ENCODE data around the gene GREB1. TPM values are rescaled to one million over a fixed set of nuclear protein-coding genes. Genes with fewer than 3 reads are reported as not detected.

Gene GREB1
- total and polyA plus RNA-seq, 2 donors (not counting 1 experiment from before 2014, with no cell fraction given): 0.04 to 0.39 TPM

GRCh38 chr2:11495844-11496681, 37.8 kb upstream of the GREB1 start:
- Mint-ChIP-seq H3K4me3 (no peak overlapping the region), H3K27me3 (peaks cover 17% of the 10 kb centered on the region), H3K27ac (no peak overlapping the region), H3K9me3 (ENCODE audit: insufficient read depth) (no peaks in the 10 kb centered on the region), H3K4me1 (peaks cover 2% of the 10 kb centered on the region)
- no peak overlapping the region for H2AFZ ChIP-seq (ENCODE audit: insufficient read depth, low read depth, low read length, poor library complexity, severe bottlenecking)
- no peak overlapping the region for H3K4me3 ChIP-seq (ENCODE audit: control extremely low read depth in 1 of 5, extremely low read depth in 1 of 5, insufficient read depth in 1 of 5, low read depth in 2 of 5, low read length in 4 of 5)
- H4K20me1 ChIP-seq (ENCODE audit: control insufficient read depth, insufficient read depth, low read length, poor library complexity, severe bottlenecking): no peaks in the 10 kb centered on the region
- 53% methylated on average over 21 of the region's 30 CpGs for WGBS (ENCODE audit: insufficient coverage)
- no peaks in the 10 kb centered on the region for H3K36me3 ChIP-seq (replicated peaks in 1 of 2; ENCODE audit: control extremely low read depth in 1 of 2, control insufficient read depth in 1 of 2, extremely low read depth in 1 of 2, insufficient read depth in 2 of 2, low read length in 1 of 2)
- peaks cover 0 to 3% (median 0%) of the 10 kb centered on the region in 4 experiments for H3K27me3 ChIP-seq (replicated peaks in 1 of 4; ENCODE audit: control extremely low read depth in 1 of 4, control insufficient read depth in 3 of 4, insufficient read depth in 4 of 4, low read length in 3 of 4)
- ChIA-PET CTCF (no interaction called here), POLR2A (no interaction called here)
- no peak for DNase-seq
- TF ChIP-seq EZH2 (IDR thresholded peaks at IDR 0.05; ENCODE audit: borderline replicate concordance, insufficient read depth, low read depth, low read length, poor library complexity, severe bottlenecking): no peak
- TF ChIP-seq CTCF (IDR thresholded peaks at IDR 0.05): no peak
- H3K27ac ChIP-seq (ENCODE audit: low read length in 2 of 2): no peak overlapping the region
- H3K9ac ChIP-seq (ENCODE audit: low read length): no peak overlapping the region
- ATAC-seq (ENCODE audit: low read depth): no peak
- no peaks in the 10 kb centered on the region for H3K9me3 ChIP-seq (ENCODE audit: control extremely low read depth in 1 of 3, control insufficient read depth in 2 of 3, insufficient read depth in 1 of 3, low read length in 2 of 3)
- no peaks in the 10 kb centered on the region for H3K79me2 ChIP-seq (ENCODE audit: control insufficient read depth, insufficient read depth, low read length)
- H3K4me1 ChIP-seq (ENCODE audit: control insufficient read depth in 2 of 2, insufficient read depth in 2 of 2, low read length in 2 of 2): no peaks in the 10 kb centered on the region
- intact Hi-C loops (cut with micrococcal nuclease): no loop called here
- no peak overlapping the region for H3K4me2 ChIP-seq (replicated peaks; ENCODE audit: low read depth, low read length, poor library complexity, severe bottlenecking)

- no peak for DNase-seq
- Histone ChIP-seq H3K27ac (ENCODE audit: low read length in 2 of 2) (no peak overlapping the region), H2AFZ (ENCODE audit: insufficient read depth, low read depth, low read length, poor library complexity, severe bottlenecking) (no peak overlapping the region), H3K79me2 (ENCODE audit: control insufficient read depth, insufficient read depth, low read length) (no peaks in the 10 kb centered on the region), H3K9me3 (ENCODE audit: control extremely low read depth in 1 of 3, control insufficient read depth in 2 of 3, insufficient read depth in 1 of 3, low read length in 2 of 3) (no peaks in the 10 kb centered on the region), H3K27me3 (replicated peaks in 1 of 4; ENCODE audit: control extremely low read depth in 1 of 4, control insufficient read depth in 3 of 4, insufficient read depth in 4 of 4, low read length in 3 of 4) (peaks cover 0 to 3% (median 1%) of the 10 kb centered on the region in 4 experiments), H3K4me3 (ENCODE audit: control extremely low read depth in 1 of 5, extremely low read depth in 1 of 5, insufficient read depth in 1 of 5, low read depth in 2 of 5, low read length in 4 of 5) (no peak overlapping the region), H3K4me2 (replicated peaks; ENCODE audit: low read depth, low read length, poor library complexity, severe bottlenecking) (no peak overlapping the region), H3K9ac (ENCODE audit: low read length) (no peak overlapping the region), H3K4me1 (ENCODE audit: control insufficient read depth in 2 of 2, insufficient read depth in 2 of 2, low read length in 2 of 2) (no peaks in the 10 kb centered on the region), H4K20me1 (ENCODE audit: control insufficient read depth, insufficient read depth, low read length, poor library complexity, severe bottlenecking) (no peaks in the 10 kb centered on the region), H3K36me3 (replicated peaks in 1 of 2; ENCODE audit: control extremely low read depth in 1 of 2, control insufficient read depth in 1 of 2, extremely low read depth in 1 of 2, insufficient read depth in 2 of 2, low read length in 1 of 2) (no peaks in the 10 kb centered on the region)
- no peak for ATAC-seq (ENCODE audit: low read depth)
- TF ChIP-seq EZH2 (IDR thresholded peaks at IDR 0.05; ENCODE audit: borderline replicate concordance, insufficient read depth, low read depth, low read length, poor library complexity, severe bottlenecking) (no peak), CTCF (IDR thresholded peaks at IDR 0.05) (no peak)
- intact Hi-C loops (cut with micrococcal nuclease): no loop called here
- Mint-ChIP-seq H3K9me3 (ENCODE audit: insufficient read depth) (no peaks in the 10 kb centered on the region), H3K27me3 (peaks cover 21% of the 10 kb centered on the region), H3K4me1 (peaks cover 2% of the 10 kb centered on the region), H3K27ac (no peak overlapping the region), H3K4me3 (no peak overlapping the region)
- ChIA-PET POLR2A (no interaction called here), CTCF (interaction anchor here (0.6 kb wide), 1 partner anchor 23 kb away, joined by 3 read pairs; no protein-coding TSS in a partner anchor)
- 71% methylated on average over 9 of the region's 9 CpGs for WGBS (ENCODE audit: insufficient coverage)
Measured at GRCh38 chr2:11498543-11499034, 35.3 kb upstream of the GREB1 start.

Measured in B cell (primary cell).